Mesendoderm (in vitro differentiated cells): ENCODE results near the gene HNRNPK. TPM values are rescaled to one million over a fixed set of nuclear protein-coding genes. Genes with fewer than 3 reads are reported as not detected.
A peak's percentile ranks its signal among the peaks of the same experiment; 100 is the strongest.

Experiments used
- DNase-seq: peaks from one replicate; pipeline ENCODE4 v3.0.0; 2013
- H2AK5ac ChIP-seq: 2 replicates; pipeline ENCODE4 v1.6.1; 2013; ENCODE audit warnings: low read length, inconsistent platforms
- H2BK120ac ChIP-seq: 2 replicates; pipeline ENCODE4 v1.6.1; 2013; ENCODE audit warnings: low read depth, mild to moderate bottlenecking, low read length, moderate library complexity, mixed read lengths
- H2BK15ac ChIP-seq: replicated peaks from 2 replicates; pipeline ENCODE4 v1.6.1; 2013; ENCODE audit warnings: low read depth, mild to moderate bottlenecking, moderate library complexity
- H2BK5ac ChIP-seq: 2 replicates; pipeline ENCODE4 v1.6.1; 2013; ENCODE audit warnings: low read length, inconsistent platforms
- H3K18ac ChIP-seq: 2 replicates; pipeline ENCODE4 v1.6.1; 2013; ENCODE audit warnings: mild to moderate bottlenecking, low read length, mixed read lengths
- H3K23ac ChIP-seq: one replicate; pipeline ENCODE4 v1.6.1; 2013; ENCODE audit warnings: low read length
- H3K27ac ChIP-seq: 2 replicates; pipeline ENCODE4 v1.5.1; 2013; ENCODE audit warnings: low read depth, mild to moderate bottlenecking, inconsistent platforms, low read length, moderate library complexity
- H3K27me3 ChIP-seq: 2 replicates; pipeline ENCODE4 v1.6.1; 2013; ENCODE audit warnings: low read length, control low read depth, mild to moderate bottlenecking, inconsistent platforms; ENCODE audit not compliant: insufficient read depth, poor library complexity
- H3K36me3 ChIP-seq: 2 replicates; pipeline ENCODE4 v1.6.1; 2013; ENCODE audit warnings: low read length, inconsistent platforms; ENCODE audit not compliant: control insufficient read depth, insufficient read depth
- H3K4ac ChIP-seq: one replicate; pipeline ENCODE4 v1.6.1; 2013; ENCODE audit warnings: low read depth, mild to moderate bottlenecking, low read length, moderate library complexity
- H3K4me1 ChIP-seq: 2 replicates; pipeline ENCODE4 v1.6.1; 2013; ENCODE audit warnings: low read depth, low read length, inconsistent platforms; ENCODE audit not compliant: control insufficient read depth
- H3K4me2 ChIP-seq: 2 replicates; pipeline ENCODE4 v1.6.1; 2013; ENCODE audit warnings: low read length
- H3K4me3 ChIP-seq: 2 replicates; pipeline ENCODE4 v1.5.1; 2013; ENCODE audit warnings: mild to moderate bottlenecking, low read length
- H3K56ac ChIP-seq: one replicate; pipeline ENCODE4 v1.6.1; 2013; ENCODE audit warnings: low read length
- H3K79me1 ChIP-seq: 2 replicates; pipeline ENCODE4 v1.6.1; 2013; ENCODE audit warnings: low read length, inconsistent platforms
- H3K79me2 ChIP-seq: 2 replicates; pipeline ENCODE4 v1.6.1; 2013; ENCODE audit warnings: mild to moderate bottlenecking, low read length; ENCODE audit not compliant: control insufficient read depth, insufficient read depth
- H3K9ac ChIP-seq: 2 replicates; pipeline ENCODE4 v1.6.1; 2013; ENCODE audit warnings: low read length, inconsistent platforms
- H4K5ac ChIP-seq: one replicate; pipeline ENCODE4 v1.6.1; 2013; ENCODE audit warnings: low read length
- H4K8ac ChIP-seq: one replicate; pipeline ENCODE4 v1.6.1; 2013; ENCODE audit warnings: low read depth, mild to moderate bottlenecking, control low read depth, low read length, moderate library complexity
- WGBS: extraction: QIAGEN DNeasy Blood & Tissue Kit; methylation state at CpG from one replicate; pipeline ENCODE4 v1.1.7; 2013; ENCODE audit warnings: low lambda C conversion rate, missing lambda C conversion rate; ENCODE audit not compliant: insufficient coverage; ENCODE audit errors: extremely low coverage; 5-methylcytosine and 5-hydroxymethylcytosine counted together
- polyA plus RNA-seq, 2 experiments: library from polyadenylated mRNA; stranded (reverse); fragments of 200-250 nt; gene quantifications; one replicate each; pipeline ENCODE4 v1.2.3, GENCODE V29; 2013

HNRNPK gene
- 765 TPM for polyA plus RNA-seq (2013, experiment 1 of 2)
- polyA plus RNA-seq (2013, experiment 2 of 2): 777 TPM

DNA sequence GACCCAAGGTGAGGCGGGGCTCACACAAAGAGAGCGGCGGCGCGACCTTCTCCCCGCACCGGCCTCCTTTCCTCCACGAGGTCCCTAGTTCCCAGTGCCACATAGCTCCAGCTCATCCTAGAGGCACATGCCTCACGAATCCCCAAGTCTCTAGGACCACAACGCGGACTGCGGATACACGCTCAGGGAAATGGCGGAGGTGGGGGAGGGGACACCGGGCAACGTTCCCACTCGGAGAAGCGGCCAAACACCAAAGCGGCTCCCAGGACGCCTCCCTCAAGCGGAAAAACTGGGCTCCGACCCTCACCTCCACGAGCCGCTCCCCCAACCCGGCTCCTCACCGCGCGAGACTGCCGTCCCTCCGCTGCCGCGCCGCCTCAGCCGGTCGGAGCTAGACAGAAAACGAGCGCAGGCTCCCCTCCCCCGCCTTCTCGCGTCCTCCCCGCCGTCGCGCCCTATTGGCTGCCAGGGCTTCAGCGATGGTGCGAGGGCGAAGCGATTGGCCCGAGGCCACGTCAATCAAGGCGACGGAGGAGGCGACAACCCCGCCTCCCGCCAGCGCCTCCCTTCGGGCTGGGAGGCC, at the start of gene HNRNPK:
Gene HNRNPK (minus strand): TSS at position 404 of the 583 bp plus-strand sequence. CDS start 1,963 bp downstream, outside the sequence.
- H2BK5ac ChIP-seq: peak within 1 kb of the TSS; percentile 94
- no peaks in the 10 kb centered on the region for H3K27me3 ChIP-seq
- H3K79me1 ChIP-seq: peaks cover 4% of the 10 kb centered on the region
- peak within 1 kb of the TSS; percentile 33 for H4K5ac ChIP-seq
- peak within 1 kb of the TSS; percentile 81 for H2AK5ac ChIP-seq
- DNase-seq: peak; percentile 98
- peak within 1 kb of the TSS; percentile 99 for H3K4ac ChIP-seq
- peak within 1 kb of the TSS; percentile 99 for H3K56ac ChIP-seq
- H3K18ac ChIP-seq: peak within 1 kb of the TSS; percentile 94
- H3K9ac ChIP-seq: peak within 1 kb of the TSS; percentile 99
- H3K4me1 ChIP-seq: no peaks in the 10 kb centered on the region
- H2BK120ac ChIP-seq: peak within 1 kb of the TSS; percentile 46
- peaks cover 5% of the 10 kb centered on the region for H3K36me3 ChIP-seq
- WGBS: no CpG with 5 or more reads among the region's 57 CpGs
- H3K23ac ChIP-seq: peak within 1 kb of the TSS; percentile 81
- H3K4me2 ChIP-seq: peak within 1 kb of the TSS; percentile 85
- H2BK15ac ChIP-seq: no peak within 1 kb of the TSS
- peak within 1 kb of the TSS; percentile 98 for H3K4me3 ChIP-seq
- H4K8ac ChIP-seq: peak within 1 kb of the TSS; percentile 56
- peaks cover 75% of the 10 kb centered on the region for H3K79me2 ChIP-seq
- peak within 1 kb of the TSS; percentile 89 for H3K27ac ChIP-seq

DNA sequence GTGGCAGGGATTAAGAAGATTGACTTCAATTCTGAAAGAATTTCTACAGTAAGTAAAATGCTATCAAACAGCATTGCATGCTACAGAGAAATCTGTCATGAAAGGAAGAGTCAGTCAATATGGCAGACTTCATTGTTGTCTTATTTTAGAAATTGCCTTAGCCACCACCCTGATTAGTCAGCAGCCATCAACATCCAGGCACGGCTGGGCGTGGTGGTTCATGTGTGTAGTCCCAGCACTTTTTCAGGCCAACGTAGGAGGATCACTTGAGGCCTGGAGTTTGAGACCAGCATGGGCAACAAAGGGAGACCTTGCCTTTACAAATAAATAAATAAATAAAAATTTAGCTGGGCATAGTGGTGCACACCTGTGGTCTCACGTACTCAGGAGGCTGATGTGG, 47.2 kb upstream of the HNRNPK start:
- Histone ChIP-seq H2BK120ac (no peak overlapping the region), H3K79me2 (no peaks in the 10 kb centered on the region), H3K4me1 (no peaks in the 10 kb centered on the region), H3K4me2 (no peak overlapping the region), H3K9ac (no peak overlapping the region), H3K23ac (no peak overlapping the region), H3K18ac (no peak overlapping the region), H2AK5ac (no peak overlapping the region), H3K4ac (no peak overlapping the region), H3K27me3 (no peaks in the 10 kb centered on the region), H3K56ac (no peak overlapping the region), H3K36me3 (no peaks in the 10 kb centered on the region), H2BK5ac (no peak overlapping the region), H4K5ac (no peak overlapping the region), H3K27ac (no peak overlapping the region), H3K4me3 (no peak overlapping the region), H4K8ac (no peak overlapping the region), H2BK15ac (no peak overlapping the region), H3K79me1 (no peaks in the 10 kb centered on the region)
- no peak for DNase-seq
- no CpG with 5 or more reads among the region's 4 CpGs for WGBS

- WGBS: no CpG with 5 or more reads among the region's 4 CpGs
- H3K36me3 ChIP-seq: no peaks in the 10 kb centered on the region
- H3K56ac ChIP-seq: no peak overlapping the region
- no peak overlapping the region for H3K27ac ChIP-seq
- no peak overlapping the region for H3K18ac ChIP-seq
- no peaks in the 10 kb centered on the region for H3K79me1 ChIP-seq
- H2BK5ac ChIP-seq: no peak overlapping the region
- H2BK120ac ChIP-seq: no peak overlapping the region
- H3K79me2 ChIP-seq: no peaks in the 10 kb centered on the region
- no peak overlapping the region for H4K8ac ChIP-seq
- H4K5ac ChIP-seq: no peak overlapping the region
- H3K4ac ChIP-seq: no peak overlapping the region
- no peaks in the 10 kb centered on the region for H3K27me3 ChIP-seq
- no peak overlapping the region for H3K9ac ChIP-seq
- H3K4me3 ChIP-seq: no peak overlapping the region
- no peak overlapping the region for H3K23ac ChIP-seq
- no peaks in the 10 kb centered on the region for H3K4me1 ChIP-seq
- H3K4me2 ChIP-seq: no peak overlapping the region
- no peak overlapping the region for H2BK15ac ChIP-seq
- H2AK5ac ChIP-seq: no peak overlapping the region
- DNase-seq: no peak
Observed at GRCh38 chr9:84024041-84024575, 44.1 kb upstream of the HNRNPK start.

DNA sequence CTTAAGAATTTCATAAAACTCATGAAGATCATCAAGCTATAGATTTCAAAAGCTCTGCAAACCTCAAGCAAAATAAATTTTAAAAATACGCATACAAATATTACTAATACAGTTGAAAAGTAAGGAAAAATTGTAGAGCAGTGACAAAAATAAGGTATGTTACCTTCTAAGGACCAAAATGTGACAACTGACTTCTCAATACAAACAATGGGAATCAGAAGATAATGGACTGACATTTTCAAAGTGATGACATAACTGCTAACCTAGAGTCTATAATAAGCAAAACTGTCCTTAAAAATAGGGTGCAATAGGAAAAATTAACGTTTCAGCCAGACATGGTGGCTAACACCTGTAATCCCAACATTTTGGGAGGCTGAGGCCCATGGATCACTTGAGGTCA, 27.6 kb upstream of the HNRNPK start:
- DNase-seq: no peak
- no CpG with 5 or more reads among the region's 2 CpGs for WGBS

DNA sequence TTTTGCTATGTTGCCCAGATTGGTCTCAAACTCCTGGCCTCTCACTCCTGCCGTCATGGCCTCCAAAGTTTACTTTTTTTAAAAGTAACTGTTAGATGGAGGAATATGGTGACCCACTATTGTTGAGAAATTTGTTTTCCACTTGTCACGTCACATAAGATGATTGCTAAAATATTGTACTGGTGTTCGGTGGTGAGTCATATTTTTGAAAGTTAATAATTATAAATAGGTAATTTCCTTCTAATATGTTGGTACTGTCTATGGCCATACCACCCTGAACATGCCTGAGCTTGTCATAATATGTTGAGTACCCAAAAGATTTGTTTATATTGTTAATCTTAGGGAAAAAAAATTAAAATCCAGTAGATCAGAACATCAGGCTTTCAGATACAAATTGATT, 23.2 kb upstream of the HNRNPK start:
- Histone ChIP-seq H3K79me1 (no peaks in the 10 kb centered on the region), H3K4me2 (no peak overlapping the region), H3K36me3 (no peaks in the 10 kb centered on the region)

More for the DNA sequence above, 27.6 kb upstream of the HNRNPK start:
- Histone ChIP-seq H3K4me2 (no peak overlapping the region), H3K56ac (no peak overlapping the region), H3K4me3 (no peak overlapping the region), H3K4ac (no peak overlapping the region), H2BK120ac (no peak overlapping the region), H4K5ac (no peak overlapping the region), H3K9ac (no peak overlapping the region), H3K23ac (no peak overlapping the region), H3K36me3 (no peaks in the 10 kb centered on the region), H3K79me2 (no peaks in the 10 kb centered on the region), H3K4me1 (no peaks in the 10 kb centered on the region), H3K79me1 (no peaks in the 10 kb centered on the region), H3K18ac (no peak overlapping the region), H2AK5ac (no peak overlapping the region), H3K27me3 (no peaks in the 10 kb centered on the region), H3K27ac (no peak overlapping the region), H2BK5ac (no peak overlapping the region), H4K8ac (no peak overlapping the region), H2BK15ac (no peak overlapping the region)

GRCh38 chr9:84002344-84002743, 22.3 kb upstream of the HNRNPK start:
- no peak overlapping the region for H3K4me2 ChIP-seq
- H2BK120ac ChIP-seq: no peak overlapping the region
- H3K79me1 ChIP-seq: peaks cover 2% of the 10 kb centered on the region
- no peak overlapping the region for H2BK5ac ChIP-seq
- no peaks in the 10 kb centered on the region for H3K27me3 ChIP-seq
- no peak overlapping the region for H3K4ac ChIP-seq
- H3K56ac ChIP-seq: no peak overlapping the region
- no peak overlapping the region for H4K8ac ChIP-seq
- H4K5ac ChIP-seq: no peak overlapping the region
- no peak overlapping the region for H3K4me3 ChIP-seq
- no peak for DNase-seq
- no peak overlapping the region for H2BK15ac ChIP-seq
- no peaks in the 10 kb centered on the region for H3K36me3 ChIP-seq
- H3K18ac ChIP-seq: no peak overlapping the region
- H3K4me1 ChIP-seq: no peaks in the 10 kb centered on the region
- H3K27ac ChIP-seq: no peak overlapping the region
- no peak overlapping the region for H3K23ac ChIP-seq
- no peak overlapping the region for H2AK5ac ChIP-seq
- no peak overlapping the region for H3K9ac ChIP-seq
- no peaks in the 10 kb centered on the region for H3K79me2 ChIP-seq

More for the DNA sequence above, 23.2 kb upstream of the HNRNPK start:
- Histone ChIP-seq H3K18ac (no peak overlapping the region), H2BK120ac (no peak overlapping the region), H4K5ac (no peak overlapping the region), H3K27ac (no peak overlapping the region), H3K4ac (no peak overlapping the region), H3K23ac (no peak overlapping the region), H2AK5ac (no peak overlapping the region), H3K4me1 (no peaks in the 10 kb centered on the region), H2BK5ac (no peak overlapping the region), H3K79me2 (no peaks in the 10 kb centered on the region), H3K27me3 (no peaks in the 10 kb centered on the region), H3K9ac (no peak overlapping the region), H2BK15ac (no peak overlapping the region), H4K8ac (no peak overlapping the region), H3K4me3 (no peak overlapping the region), H3K56ac (no peak overlapping the region)
- WGBS: 80% methylated on average over 1 of the region's 3 CpGs
- no peak for DNase-seq
